GM21360 (cell line): Measurements from ENCODE around the gene STOML1.

ENCODE experiments used
- ATAC-seq: cut with Tn5 transposase; IDR thresholded peaks from one replicate; pipeline ENCODE4 v1.9.1; 2021; ENCODE audit warnings: mild to moderate bottlenecking, moderate library complexity; ENCODE audit not compliant: unreplicated experiment

The STOML1 gene

GRCh38 chr15:73934281-73934680 lies 57.8 kb downstream of the STOML1 start:
- no peak for ATAC-seq

- ATAC-seq = no peak
Observed at GRCh38 chr15:73932381-73933191, 59.5 kb downstream of the STOML1 start.

GRCh38 chr15:73931441-73931840 lies 60.7 kb downstream of the STOML1 start:
- ATAC-seq = no peak

DNA sequence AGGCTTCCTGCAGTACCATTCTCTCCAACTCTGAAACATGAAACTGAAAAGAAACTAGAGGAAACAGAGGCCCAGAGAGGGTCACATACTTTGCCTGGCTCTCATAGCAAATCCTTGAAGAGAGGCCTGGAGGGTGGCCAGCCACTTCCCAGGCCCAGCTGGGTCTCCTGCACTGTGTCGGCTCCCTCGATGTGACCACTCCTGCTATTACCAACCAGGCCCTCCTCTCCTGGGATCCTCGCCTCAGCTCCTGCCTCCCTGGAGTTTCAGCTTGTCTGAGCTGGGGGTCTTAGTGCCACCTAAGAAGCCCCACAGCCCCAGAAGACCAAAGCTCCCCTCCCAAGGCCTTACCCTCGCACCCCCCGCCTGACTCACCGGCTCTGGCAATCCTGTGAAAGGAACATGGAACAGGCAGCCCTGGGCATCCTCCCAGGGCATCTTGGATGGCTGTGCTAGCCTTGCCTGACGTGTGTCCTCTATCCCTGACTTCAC lies 61.3 kb downstream of the STOML1 start:
- ATAC-seq = no peak

DNA sequence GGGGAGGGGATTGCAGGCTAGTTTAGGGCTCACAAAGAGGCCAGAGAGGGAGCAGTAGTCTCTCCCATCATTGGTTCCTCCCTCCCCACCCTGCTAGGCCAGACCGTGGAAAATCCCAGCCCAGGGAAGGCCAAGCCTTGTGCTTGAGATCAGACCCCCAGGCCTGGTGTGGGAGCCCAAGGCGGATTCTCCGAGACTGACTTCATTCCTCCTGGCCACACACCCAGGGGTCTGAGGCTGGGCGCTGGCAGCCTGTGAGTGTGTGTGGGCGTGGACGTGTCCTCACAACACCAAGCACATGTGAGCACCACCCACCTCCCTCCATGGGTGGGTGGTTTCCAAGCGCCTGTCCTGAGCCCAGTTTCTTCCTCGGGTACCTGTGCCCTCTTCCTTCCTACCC lies 61.7 kb downstream of the STOML1 start:
- no peak for ATAC-seq

DNA sequence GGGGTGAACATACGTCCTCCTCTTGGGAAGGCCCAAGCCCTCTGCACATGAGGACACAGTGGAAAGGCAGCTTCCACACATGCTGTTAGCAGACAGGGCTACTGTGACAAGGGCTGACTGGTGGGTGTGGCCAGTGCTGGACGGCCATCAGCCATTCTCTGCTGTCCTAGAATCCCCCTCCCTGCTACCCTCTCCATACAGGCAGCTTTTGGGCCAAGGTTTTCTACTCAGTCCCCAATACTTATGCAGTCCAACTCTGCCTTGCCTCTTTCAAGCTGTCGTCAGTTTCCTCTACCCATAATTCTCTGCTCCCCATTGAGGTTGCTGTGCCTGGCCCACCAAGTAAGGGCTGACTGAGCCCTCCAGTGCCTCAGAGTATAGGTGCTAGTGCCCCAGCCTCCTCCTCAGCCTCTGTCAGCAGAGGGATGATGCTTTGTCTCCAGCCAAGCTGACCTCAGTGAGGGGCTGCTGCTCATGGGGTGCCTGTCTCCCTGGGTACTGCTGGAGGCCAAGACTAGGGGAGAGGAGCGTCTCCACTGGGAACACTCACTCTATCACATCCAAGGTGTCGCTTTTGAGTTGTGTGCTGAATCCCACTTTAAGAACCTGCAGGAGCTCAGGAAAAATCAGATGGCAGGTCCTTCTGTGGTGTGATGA lies 63.0 kb downstream of the STOML1 start:
- no peak for ATAC-seq
